Natural killer cell (primary cell): Measurements from ENCODE around the gene MMP20. TPM values are rescaled to one million over a fixed set of nuclear protein-coding genes. Genes with fewer than 3 reads are reported as not detected.

ENCODE experiments used
- ATAC-seq, 3 donors: fragments of 150-1000 bp in 2 of 3; fragments of 200-7000 bp in 1 of 3; cut with Tn5 transposase; 1 replicate in 1 of 3; 2 replicates in 2 of 3; pipeline ENCODE4 v1.10.0; 2021; ENCODE audit warnings: mild to moderate bottlenecking in 2 of 3, moderate library complexity in 2 of 3
- DNase-seq, 2 donors: peaks; one replicate each; pipeline versions ENCODE4 v3.0.0 to v3.0.0-alpha.2; 2013 to 2021; ENCODE audit warnings: mixed read lengths in 1 of 2
- H3K27ac ChIP-seq: one replicate; pipeline ENCODE4 v1.5.1; 2013; ENCODE audit warnings: mild to moderate bottlenecking, low read length
- H3K27me3 ChIP-seq: one replicate; pipeline ENCODE4 v1.6.1; 2013; ENCODE audit warnings: low read length; ENCODE audit not compliant: control insufficient read depth, insufficient read depth
- H3K36me3 ChIP-seq: one replicate; pipeline ENCODE4 v1.6.1; 2013; ENCODE audit warnings: low read length; ENCODE audit not compliant: control insufficient read depth, insufficient read depth
- H3K4me1 ChIP-seq: one replicate; pipeline ENCODE4 v1.6.1; 2013; ENCODE audit warnings: low read length; ENCODE audit not compliant: control insufficient read depth, insufficient read depth
- H3K4me3 ChIP-seq: one replicate; pipeline ENCODE4 v1.5.1; 2013; ENCODE audit warnings: low read length
- H3K9me3 ChIP-seq: one replicate; pipeline ENCODE4 v1.6.1; 2013; ENCODE audit warnings: low read length; ENCODE audit not compliant: control insufficient read depth, insufficient read depth
- H3K27ac Mint-ChIP-seq, 2 donors: one replicate each; pipeline ENCODE4 v1.8.0; 2022; ENCODE audit warnings: mild to moderate bottlenecking in 2 of 2, mixed read lengths in 2 of 2, moderate library complexity in 1 of 2
- H3K27me3 Mint-ChIP-seq, 2 donors: one replicate each; pipeline ENCODE4 v1.8.0; 2022; ENCODE audit warnings: low read depth in 2 of 2, mixed read lengths in 2 of 2
- H3K36me3 Mint-ChIP-seq: one replicate; pipeline ENCODE4 v1.8.0; 2022; ENCODE audit warnings: mixed read lengths
- H3K4me1 Mint-ChIP-seq, 2 donors: one replicate each; pipeline ENCODE4 v1.8.0; 2022; ENCODE audit warnings: mixed read lengths in 2 of 2
- H3K4me3 Mint-ChIP-seq: one replicate; pipeline ENCODE4 v1.8.0; 2022; ENCODE audit warnings: mild to moderate bottlenecking, moderate library complexity, mixed read lengths
- H3K9me3 Mint-ChIP-seq, 2 donors: one replicate each; pipeline ENCODE4 v1.8.0; 2022; ENCODE audit warnings: mixed read lengths in 2 of 2
- CTCF ChIP-seq: fragments of 200-600 bp; IDR thresholded peaks from one replicate; pipeline ENCODE4 v1.8.0; 2022; ENCODE audit warnings: antibody characterized with exemption
- WGBS: methylation state at CpG from one replicate; pipeline ENCODE4 v1.1.7; 2013; ENCODE audit warnings: missing lambda C conversion rate; ENCODE audit not compliant: insufficient coverage; 5-methylcytosine and 5-hydroxymethylcytosine counted together
- intact Hi-C: fragments of 100-400 bp; cut with micrococcal nuclease; formaldehyde crosslinking; loops from one replicate; pipeline ENCODE4 v1.14.2; 2022
- total RNA-seq, 4 donors: library from RNA; stranded (reverse); fragments of 120-200 nt in 1 of 4; gene quantifications; one replicate each; pipeline versions ENCODE4 v1.2.3 to v1.2.4, GENCODE V29; 2013 to 2022

MMP20 gene
- total RNA-seq, 3 donors from 2014 or later (not counting 1 experiment from before 2014, with no cell fraction given), result not detected

- intact Hi-C loops, result no loop called here
- no peaks in the 10 kb centered on the region for H3K9me3 ChIP-seq
- no peak overlapping the region for H3K4me3 ChIP-seq
- ATAC-seq, result no peak
- no peaks in the 10 kb centered on the region for H3K36me3 ChIP-seq
- DNase-seq, result no peak
- no peak for TF ChIP-seq CTCF
- no peak overlapping the region for H3K27ac Mint-ChIP-seq
- H3K4me1 ChIP-seq, result no peaks in the 10 kb centered on the region
- no peaks in the 10 kb centered on the region for H3K36me3 Mint-ChIP-seq
- no peaks in the 10 kb centered on the region for H3K27me3 ChIP-seq
- no peak overlapping the region for H3K27ac ChIP-seq
- no peaks in the 10 kb centered on the region for H3K9me3 Mint-ChIP-seq
- H3K4me1 Mint-ChIP-seq, result no peaks in the 10 kb centered on the region
- H3K27me3 Mint-ChIP-seq, result peaks cover 4 to 6% of the 10 kb centered on the region in 2 donors
- no peak overlapping the region for H3K4me3 Mint-ChIP-seq
- 91% methylated on average over 3 of the region's 3 CpGs for WGBS
Measured at GRCh38 chr11:102615894-102616432, 9.2 kb downstream of the MMP20 start.

GRCh38 chr11:102615077-102615893 is 9.8 kb downstream of the MMP20 start:
- no peak for TF ChIP-seq CTCF
- no peaks in the 10 kb centered on the region for H3K36me3 ChIP-seq
- no peaks in the 10 kb centered on the region for H3K4me1 Mint-ChIP-seq
- no peak for DNase-seq
- 92% methylated on average over 6 of the region's 7 CpGs for WGBS
- H3K4me3 Mint-ChIP-seq, result no peak overlapping the region
- H3K9me3 ChIP-seq, result no peaks in the 10 kb centered on the region
- no peak for ATAC-seq
- H3K27me3 Mint-ChIP-seq, result peaks cover 0 to 3% of the 10 kb centered on the region in 2 donors
- H3K4me3 ChIP-seq, result no peak overlapping the region
- H3K27me3 ChIP-seq, result no peaks in the 10 kb centered on the region
- H3K27ac Mint-ChIP-seq, result no peak overlapping the region
- H3K36me3 Mint-ChIP-seq, result no peaks in the 10 kb centered on the region
- intact Hi-C loops, result no loop called here
- H3K27ac ChIP-seq, result no peak overlapping the region
- no peaks in the 10 kb centered on the region for H3K4me1 ChIP-seq
- H3K9me3 Mint-ChIP-seq, result no peaks in the 10 kb centered on the region

- no peak overlapping the region for H3K27ac ChIP-seq
- Mint-ChIP-seq H3K9me3 (no peaks in the 10 kb centered on the region), H3K27me3 (peaks cover 0 to 3% of the 10 kb centered on the region in 2 donors), H3K36me3 (no peaks in the 10 kb centered on the region), H3K4me3 (no peak overlapping the region), H3K4me1 (no peaks in the 10 kb centered on the region), H3K27ac (no peak overlapping the region)
- no peaks in the 10 kb centered on the region for H3K36me3 ChIP-seq
- H3K4me1 ChIP-seq, result no peaks in the 10 kb centered on the region
- H3K4me3 ChIP-seq, result no peak overlapping the region
- WGBS, result 91% methylated on average over 2 of the region's 2 CpGs
- intact Hi-C loops, result loop anchor here (5.0 kb wide), 1 partner anchor 272 kb away; no protein-coding TSS in a partner anchor
- ATAC-seq (no peak), DNase-seq (peak in 1 of 2 donors; percentile 6)
- H3K27me3 ChIP-seq, result no peaks in the 10 kb centered on the region
- H3K9me3 ChIP-seq, result no peaks in the 10 kb centered on the region
- no peak for TF ChIP-seq CTCF
Measured at GRCh38 chr11:102614485-102614884, 10.6 kb downstream of the MMP20 start.
